K562 (cell line): ENCODE data around the gene C10orf105. TPM values are rescaled to one million over a fixed set of nuclear protein-coding genes. Genes with fewer than 3 reads are reported as not detected.

Experiments
- ATAC-seq: fragments of 200-7000 bp; cut with Tn5 transposase; 3 replicates; pipeline ENCODE4 v1.9.1; 2020; ENCODE audit warnings: moderate library complexity
- BruUV-seq: library from RNA; stranded (reverse); fragments of 400-500 nt; replicated peaks from 2 replicates; lab custom pipeline; 2021; lab: Mats Ljungman, UMichigan
- CTCF ChIA-PET: fragments of 300-600 bp; formaldehyde crosslinking; extraction: SDS; loops from one replicate; lab custom pipeline; 2021; ENCODE audit warnings: low intra/inter-chr PET ratio; lab: Yijun Ruan, JAX
- POLR2A ChIA-PET: fragments of 300-600, 350-650 bp; sonication (Branson Sonifier 250); formaldehyde crosslinking; extraction: SDS; loops from one replicate; lab custom pipeline; 2021; ENCODE audit warnings: antibody characterized with exemption, inconsistent platforms; lab: Yijun Ruan, JAX
- DNase-seq, 4 experiments: peaks; one replicate each; pipeline versions ENCODE4 v3.0.0 to v3.0.0-alpha.2; 2011 to 2018; ENCODE audit warnings: low spot score in 3 of 4, mixed read lengths in 3 of 4; ENCODE audit errors: extremely low read depth in 1 of 4
- FAIRE-seq: peaks from 2 replicates; lab custom pipeline; 2011; peaks lifted over from hg19 to GRCh38; lab: Jason Lieb, UNC
- H2AFZ ChIP-seq: 2 replicates; pipeline ENCODE4 v1.6.0; 2011; ENCODE audit warnings: low read depth, low read length, control low read depth, inconsistent platforms
- H3K27ac ChIP-seq: fragments of 200-600 bp; 3 replicates; pipeline ENCODE4 v1.8.0; 2011; ENCODE audit warnings: low read depth, mild to moderate bottlenecking, control low read depth, inconsistent platforms, low read length, moderate library complexity, mixed read lengths; ENCODE audit errors: extremely low read depth
- H3K27me3 ChIP-seq, 2 experiments: fragments of 300-600 bp in 1 of 2; 2 replicates in 1 of 2; 3 replicates in 1 of 2; pipeline versions ENCODE4 v1.6.0 to v1.8.0; 2011; ENCODE audit warnings: inconsistent platforms in 2 of 2, low read length in 2 of 2, mild to moderate bottlenecking in 1 of 2, mixed read lengths in 1 of 2, moderate library complexity in 1 of 2; ENCODE audit not compliant: control insufficient read depth in 2 of 2, insufficient read depth in 2 of 2
- H3K36me3 ChIP-seq: fragments of 300-600 bp; 3 replicates; pipeline ENCODE4 v1.8.0; 2011; ENCODE audit warnings: mild to moderate bottlenecking, low read length, inconsistent platforms; ENCODE audit not compliant: control insufficient read depth, insufficient read depth
- H3K4me1 ChIP-seq, 2 experiments: fragments of 200-600 bp in 1 of 2; replicated peaks in 1 of 2; 2 replicates in 1 of 2; 3 replicates in 1 of 2; pipeline versions ENCODE4 v1.5.1 to v1.8.0; 2011; ENCODE audit warnings: inconsistent platforms in 2 of 2, low read length in 2 of 2, mild to moderate bottlenecking in 1 of 2, mixed read lengths in 1 of 2, moderate library complexity in 1 of 2; ENCODE audit not compliant: control insufficient read depth in 2 of 2, insufficient read depth in 2 of 2
- H3K4me2 ChIP-seq: 2 replicates; pipeline ENCODE4 v1.6.1; 2011; ENCODE audit warnings: low read length, control low read depth, inconsistent platforms, mixed read lengths; ENCODE audit not compliant: insufficient read depth
- H3K4me3 ChIP-seq: fragments of 200-600 bp; sonication (generic), shearing (Covaris generic); 2 replicates; pipeline ENCODE4 v1.5.1; 2016; ENCODE audit warnings: control low read depth, inconsistent platforms
- H3K79me2 ChIP-seq: fragments of 200-600 bp; 3 replicates; pipeline ENCODE4 v1.8.0; 2011; ENCODE audit warnings: low read length, inconsistent platforms; ENCODE audit not compliant: control insufficient read depth, insufficient read depth
- H3K9ac ChIP-seq, 2 experiments: 2 replicates each; pipeline versions ENCODE4 v1.6.0 to v1.6.1; 2011; ENCODE audit warnings: low read depth in 2 of 2, low read length in 2 of 2, control low read depth in 1 of 2, inconsistent platforms in 1 of 2, mild to moderate bottlenecking in 1 of 2, mixed read lengths in 1 of 2; ENCODE audit not compliant: insufficient read depth in 1 of 2
- H3K9me1 ChIP-seq: one replicate; pipeline ENCODE4 v1.6.0; 2011; ENCODE audit warnings: inconsistent platforms, mild to moderate bottlenecking, low read length, moderate library complexity; ENCODE audit not compliant: control insufficient read depth, insufficient read depth
- H3K9me3 ChIP-seq: replicated peaks from 2 replicates; pipeline ENCODE4 v1.5.1; 2011; ENCODE audit warnings: low read depth, low read length, inconsistent platforms; ENCODE audit not compliant: control insufficient read depth, insufficient read depth
- H4K20me1 ChIP-seq: replicated peaks from 2 replicates; pipeline ENCODE4 v1.6.1; 2011; ENCODE audit warnings: low read length, inconsistent platforms, mixed read lengths; ENCODE audit not compliant: control insufficient read depth, insufficient read depth
- CBX1 ChIP-seq: sonication (generic); IDR thresholded peaks from 2 replicates; pipeline ENCODE4 v1.6.1; 2016; ENCODE audit warnings: antibody characterized with exemption, low read depth, mild to moderate bottlenecking
- CEBPG ChIP-seq, 3 experiments: fragments of 200-800 bp in 1 of 3; sonication (Bioruptor generic) in 1 of 3; sonication (generic) in 1 of 3; formaldehyde crosslinking in 1 of 3; IDR thresholded peaks in 2 of 3; conservative IDR thresholded peaks in 1 of 3; 2 replicates each; pipeline versions ENCODE4 v1.6.1 to v1.8.0; 2016 to 2022; ENCODE audit warnings: missing compliant biosample characterization in 2 of 3, missing genetic modification characterization in 2 of 3, mild to moderate bottlenecking in 1 of 3, missing genetic modification reagents in 1 of 3
- ETV1 ChIP-seq: fragments of 450-650 bp; conservative IDR thresholded peaks from 2 replicates; pipeline ENCODE4 v1.6.1; 2016; ENCODE audit warnings: missing genetic modification characterization, control low read depth, low read depth, missing compliant biosample characterization
- HCFC1 ChIP-seq: IDR thresholded peaks from 2 replicates; pipeline ENCODE4 v1.6.1; 2012; ENCODE audit warnings: low read depth, low read length, improper control_type of control experiment
- HDAC1 ChIP-seq, 2 experiments: fragments of 450-650 bp; IDR thresholded peaks; 2 replicates each; pipeline ENCODE4 v1.6.1; 2016 to 2017; ENCODE audit warnings: inconsistent platforms in 1 of 2, mild to moderate bottlenecking in 1 of 2, moderate library complexity in 1 of 2
- HNRNPK ChIP-seq: fragments of 200-400 bp; formaldehyde crosslinking; IDR thresholded peaks from one replicate; pipeline ENCODE4 v1.6.1; 2018; ENCODE audit warnings: mild to moderate bottlenecking, low read depth, low read length; ENCODE audit not compliant: poor library complexity, severe bottlenecking
- RB1 ChIP-seq: fragments of 450-650 bp; IDR thresholded peaks from 2 replicates; pipeline ENCODE4 v1.6.1; 2017; ENCODE audit warnings: low read depth, mild to moderate bottlenecking
- SFPQ ChIP-seq: fragments of 200-400 bp; formaldehyde crosslinking; IDR thresholded peaks from 2 replicates; pipeline ENCODE4 v1.6.1; 2017; ENCODE audit warnings: mild to moderate bottlenecking, low read depth, low read length, moderate library complexity
- SMARCA5 ChIP-seq: fragments of 450-650 bp; IDR thresholded peaks from 2 replicates; pipeline ENCODE4 v1.6.1; 2016
- SNRNP70 ChIP-seq: fragments of 200-400 bp; formaldehyde crosslinking; optimal IDR thresholded peaks from 2 replicates; pipeline ENCODE3; 2017; ENCODE audit warnings: low read depth, low read length
- TFAP4 ChIP-seq: sonication (generic); formaldehyde crosslinking; IDR thresholded peaks from 2 replicates; pipeline ENCODE4 v1.8.0; 2022; ENCODE audit warnings: missing genetic modification reagents, mild to moderate bottlenecking, moderate library complexity, borderline replicate concordance
- ZBTB17 ChIP-seq: fragments of 450-650 bp; formaldehyde crosslinking; IDR thresholded peaks from 2 replicates; pipeline ENCODE4 v1.4.0; 2020; ENCODE audit warnings: mild to moderate bottlenecking
- ZNF717 ChIP-seq: fragments of 250-450 bp; sonication (Bioruptor Pico); IDR thresholded peaks from 2 replicates; pipeline ENCODE4 v1.5.0; 2021
- whole genome bisulfite sequencing: fragments of 100-300 bp; shearing (Covaris generic); methylation state at CpG from one replicate; pipeline ENCODE4 v1.1.6; 2016; ENCODE audit warnings: low coverage, mixed read lengths; ENCODE audit not compliant: insufficient coverage; ENCODE audit errors: missing lambda C conversion rate; 5-methylcytosine and 5-hydroxymethylcytosine counted together
- in situ Hi-C: fragments of 300-500 bp; cut with MboI; formaldehyde crosslinking; loops from 4 replicates; pipeline ENCODE4 v1.15.0; 2018; ENCODE audit warnings: inconsistent platforms, mixed read lengths
- intact Hi-C: fragments of 100-400 bp; cut with micrococcal nuclease; formaldehyde crosslinking; loops from 2 replicates; pipeline ENCODE4 v1.14.2; 2022
- polyA plus RNA-seq, 8 experiments: library from polyadenylated mRNA; depleted of rRNA in 4 of 8; stranded (reverse) in 5 of 8; unstranded in 3 of 8; fragments of >200 nt; fragmentation: Nextera tagmentation in 2 of 8; fragmentation: Illumina TruSeq in 1 of 8; extraction: Ambion mirVana in 2 of 8; extraction: Trizol in 1 of 8; gene quantifications; 2 replicates each; pipeline versions ENCODE4 v1.2.1 to v1.2.3, GENCODE V29; 2011 to 2014; ENCODE audit warnings: inconsistent platforms in 1 of 8, missing spikeins in 1 of 8
- total RNA-seq, 7 experiments: library from RNA; depleted of rRNA in 6 of 7; stranded (reverse); fragments of >200 nt in 6 of 7; fragmentation: Illumina TruSeq in 2 of 7; extraction: Trizol in 2 of 7; gene quantifications; 2 replicates each; pipeline versions ENCODE4 v1.2.1 to v1.2.3, GENCODE V29; 2011 to 2021; ENCODE audit warnings: low replicate concordance in 1 of 7

The C10orf105 gene
- total and polyA plus RNA-seq, 9 of the 15 experiments (the other 6 are each of a cell fraction or from before 2014, with no cell fraction given) = 0.03 to 0.25 (median 0.04) TPM; not detected in 3

GRCh38 chr10:71665456-71665855 is 54.1 kb downstream of the C10orf105 start:
- TF ChIP-seq ZBTB17 (CRISPR knock-in tag) (no peak), CEBPG (CRISPR knock-in tag; IDR thresholded peaks at IDR 0.05) (0 out of 2 replicates have a peak, but pooled peaks have one; percentile 15), CEBPG (tag; conservative IDR thresholded peaks at IDR 0.05 in 1 of 2, IDR thresholded peaks at IDR 0.05 in 1 of 2) (no peak)
- ChIA-PET POLR2A (interaction anchor here (0.6 kb wide), 1 partner anchor 284 kb away, joined by 3 read pairs; no protein-coding TSS in a partner anchor), CTCF (interaction anchor here (0.5 kb wide), 1 partner anchor 29 kb away, joined by 3 read pairs; no protein-coding TSS in a partner anchor)
- Histone ChIP-seq H3K9me1 (no peaks in the 10 kb centered on the region), H3K9ac (peak overlapping the region in 1 of 2 experiments; percentile 54; a peak in 2 of 4 replicates), H3K9me3 (no peaks in the 10 kb centered on the region), H2AFZ (peak overlapping the region; percentile 13; the same call in 1 of the 2 replicates), H3K27me3 (no peaks in the 10 kb centered on the region), H4K20me1 (no peaks in the 10 kb centered on the region), H3K27ac (no peak overlapping the region), H3K36me3 (no peaks in the 10 kb centered on the region), H3K4me1 (peaks cover 5 to 31% of the 10 kb centered on the region in 2 experiments; a peak in 3 of 5 replicates), H3K79me2 (no peaks in the 10 kb centered on the region), H3K4me2 (no peak overlapping the region), H3K4me3 (no peak overlapping the region)
- in situ Hi-C loops (no loop called here), intact Hi-C loops (no loop called here)
- no TSS peak for BruUV-seq
- ATAC-seq = no peak
- FAIRE-seq = no peak
- WGBS = 46% methylated on average over 9 of the region's 9 CpGs
- DNase-seq = no peak

GRCh38 chr10:71664585-71664984 is 55.0 kb downstream of the C10orf105 start:
- Histone ChIP-seq H3K79me2 (no peaks in the 10 kb centered on the region), H3K4me1 (peaks cover 13 to 34% of the 10 kb centered on the region in 2 experiments), H3K4me2 (no peak overlapping the region), H3K9me1 (no peaks in the 10 kb centered on the region), H3K27me3 (no peaks in the 10 kb centered on the region), H3K36me3 (no peaks in the 10 kb centered on the region), H4K20me1 (no peaks in the 10 kb centered on the region), H2AFZ (no peak overlapping the region), H3K27ac (no peak overlapping the region), H3K9me3 (no peaks in the 10 kb centered on the region), H3K4me3 (no peak overlapping the region), H3K9ac (no peak overlapping the region)
- intact Hi-C loops (no loop called here), in situ Hi-C loops (no loop called here)
- ChIA-PET POLR2A (interaction anchor here (0.5 kb wide), 1 partner anchor 24 kb away, joined by 3 read pairs; no protein-coding TSS in a partner anchor), CTCF (no interaction called here)
- no peak for ATAC-seq
- no peak for FAIRE-seq
- DNase-seq = no peak
- no TSS peak for BruUV-seq
- WGBS = 60% methylated on average over 2 of the region's 2 CpGs
- TF ChIP-seq RB1 (no peak), HCFC1 (no peak), CBX1 (peak; percentile 24; the same call in 1 of the 2 replicates), TFAP4 (CRISPR knock-in tag) (no peak), ZNF717 (CRISPR knock-in tag) (no peak), SMARCA5 (peak; percentile 40; the same call in 1 of the 2 replicates), HDAC1 (IDR thresholded peaks at IDR 0.05) (0 out of 4 replicates have a peak, but pooled peaks of 1 of the 2 experiments have one; percentile 35), ETV1 (no peak), SFPQ (no peak), SNRNP70 (no peak), HNRNPK (peak; percentile 57)
